H1 (cell line): ENCODE data around the gene FAM174A. TPM values are rescaled to one million over a fixed set of nuclear protein-coding genes. Genes with fewer than 3 reads are reported as not detected.

Source experiments
- BCL11A ChIP-seq, 2 experiments: IDR thresholded peaks; one replicate each; pipeline ENCODE4 v1.6.1; 2011; ENCODE audit warnings: low read depth in 2 of 2, low read length in 2 of 2, mild to moderate bottlenecking in 2 of 2
- BRCA1 ChIP-seq: IDR thresholded peaks from 2 replicates; pipeline ENCODE4 v1.6.1; 2012; ENCODE audit warnings: low read depth, low read length, improper control_type of control experiment
- CHD7 ChIP-seq: fragments of 300-600 bp; sonication (generic); IDR thresholded peaks from 2 replicates; pipeline ENCODE4 v1.7.1; 2012; ENCODE audit warnings: low read length, moderate library complexity, mild to moderate bottlenecking, inconsistent platforms; ENCODE audit not compliant: insufficient replicate concordance
- GABPA ChIP-seq: IDR thresholded peaks from 2 replicates; pipeline ENCODE4 v1.6.1; 2011; ENCODE audit warnings: mild to moderate bottlenecking, low read length, moderate library complexity, borderline replicate concordance; ENCODE audit not compliant: insufficient read depth
- KDM1A ChIP-seq: fragments of 200-600, 300-600 bp; sonication (generic); IDR thresholded peaks from 2 replicates; pipeline ENCODE4 v1.7.1; 2016; ENCODE audit warnings: mild to moderate bottlenecking, low read length, borderline replicate concordance
- NRF1 ChIP-seq: IDR thresholded peaks from 2 replicates; pipeline ENCODE4 v1.6.1; 2011; ENCODE audit warnings: mild to moderate bottlenecking, low read depth, low read length, improper control_type of control experiment
- RXRA ChIP-seq: IDR thresholded peaks from 2 replicates; pipeline ENCODE4 v1.6.1; 2011; ENCODE audit warnings: low read depth, mild to moderate bottlenecking, low read length, moderate library complexity; ENCODE audit not compliant: insufficient read depth
- SIX5 ChIP-seq: IDR thresholded peaks from 2 replicates; pipeline ENCODE4 v1.6.1; 2011; ENCODE audit warnings: mild to moderate bottlenecking, low read depth, low read length
- polyA plus RNA-seq, 7 experiments: library from polyadenylated mRNA; depleted of rRNA in 3 of 7; stranded (reverse) in 5 of 7; unstranded in 2 of 7; fragments of >200 nt in 5 of 7; fragments of 200-250 nt in 2 of 7; gene quantifications; 1 replicate in 5 of 7; 2 replicates in 1 of 7; 4 replicates in 1 of 7; pipeline versions ENCODE4 v1.2.1 to v1.2.3, GENCODE V29; 2011 to 2013; ENCODE audit warnings: missing spikeins in 2 of 7, mixed read lengths in 2 of 7
- total RNA-seq: library from RNA; stranded (reverse); fragmentation: NEBNext Ultra II Directional; extraction: Animal tissue kit (Norgen Biotek cat#: 25700); gene quantifications from 2 replicates; pipeline ENCODE4 v1.2.1, GENCODE V29; 2021

Gene FAM174A
- total and polyA plus RNA-seq, 2 of the 8 experiments (the other 6 are each of a cell fraction or from before 2014, with no cell fraction given): 3.9 to 5.3 TPM

- no peak for TF ChIP-seq BCL11A (IDR thresholded peaks at IDR 0.05; ENCODE audit: low read depth in 2 of 2, low read length in 2 of 2)
- no peak for TF ChIP-seq RXRA
- TF ChIP-seq SIX5: no peak
- peak; percentile 62 for TF ChIP-seq NRF1
- no peak for TF ChIP-seq CHD7
- TF ChIP-seq BRCA1: no peak
- TF ChIP-seq GABPA: peak; percentile 59; the same call in 1 of the 2 replicates
- no peak for TF ChIP-seq KDM1A
Measured at GRCh38 chr5:100535060-100536005, at the start of gene FAM174A (continued).
